GM12878 (cell line): ENCODE measurements around the gene EIF3B. TPM values are rescaled to one million over a fixed set of nuclear protein-coding genes. Genes with fewer than 3 reads are reported as not detected.

Experiments
- CHD2 ChIP-seq: IDR thresholded peaks from 2 replicates; pipeline ENCODE4 v1.6.1; 2011; ENCODE audit warnings: low read depth, low read length, improper control_type of control experiment, borderline replicate concordance
- CREB1 ChIP-seq: IDR thresholded peaks from 2 replicates; pipeline ENCODE4 v1.6.1; 2012; ENCODE audit warnings: low read depth, mild to moderate bottlenecking, inconsistent platforms
- JUND ChIP-seq: IDR thresholded peaks from 2 replicates; pipeline ENCODE4 v1.6.1; 2012; ENCODE audit warnings: low read depth, mild to moderate bottlenecking, low read length, improper control_type of control experiment, moderate library complexity
- NFIC ChIP-seq: IDR thresholded peaks from 2 replicates; pipeline ENCODE4 v1.6.1; 2012; ENCODE audit warnings: low read depth, mild to moderate bottlenecking, inconsistent platforms, low read length, moderate library complexity
- POU2F2 ChIP-seq: IDR thresholded peaks from 3 replicates; pipeline ENCODE4 v1.6.1; 2011; ENCODE audit warnings: low read depth, mild to moderate bottlenecking, low read length, borderline replicate concordance
- SMAD5 ChIP-seq: IDR thresholded peaks from 2 replicates; pipeline ENCODE4 v1.6.1; 2016; ENCODE audit warnings: antibody characterized with exemption, low read depth
- SREBF2 ChIP-seq: IDR thresholded peaks from 2 replicates; pipeline ENCODE4 v1.6.1; 2012; ENCODE audit warnings: mild to moderate bottlenecking, low read length
- STAT3 ChIP-seq: IDR thresholded peaks from 2 replicates; pipeline ENCODE4 v1.6.1; 2011; ENCODE audit warnings: low read depth, low read length, improper control_type of control experiment
- SUPT20H ChIP-seq: IDR thresholded peaks from 2 replicates; pipeline ENCODE4 v1.6.1; 2011; ENCODE audit warnings: low read depth, mild to moderate bottlenecking, low read length, moderate library complexity, borderline replicate concordance; ENCODE audit not compliant: control insufficient read depth
- TAF1 ChIP-seq: IDR thresholded peaks from 2 replicates; pipeline ENCODE4 v1.6.1; 2011; ENCODE audit warnings: mild to moderate bottlenecking, low read depth, low read length, borderline replicate concordance
- TBL1XR1 ChIP-seq: IDR thresholded peaks from 2 replicates; pipeline ENCODE4 v1.6.1; 2012; ENCODE audit warnings: low read depth, low read length, improper control_type of control experiment
- polyA plus RNA-seq, 11 experiments: library from polyadenylated mRNA; depleted of rRNA in 4 of 11; unstranded in 6 of 11; stranded (reverse) in 5 of 11; fragments of >200 nt; fragmentation: Nextera tagmentation in 4 of 11; fragmentation: Illumina TruSeq in 1 of 11; extraction: Ambion mirVana in 4 of 11; extraction: Trizol in 1 of 11; gene quantifications; 1 replicate in 1 of 11; 2 replicates in 10 of 11; pipeline versions ENCODE4 v1.2.1 to v1.2.3, GENCODE V29; 2011 to 2016; ENCODE audit warnings: inconsistent platforms in 2 of 11, missing spikeins in 2 of 11, low read depth in 1 of 11
- total RNA-seq, 4 experiments: library from RNA; depleted of rRNA in 3 of 4; stranded (reverse); fragments of >200 nt in 3 of 4; fragmentation: Illumina TruSeq in 1 of 4; extraction: Trizol in 1 of 4; gene quantifications; 2 replicates each; pipeline versions ENCODE4 v1.2.1 to v1.2.3, GENCODE V29; 2013 to 2021
- TF ChIP-seq, protein P1 (sequence below): fragments of 450-650 bp; IDR thresholded peaks from 2 replicates; pipeline ENCODE4 v1.6.1; 2017; ENCODE audit warnings: low read depth, mild to moderate bottlenecking, moderate library complexity
- TF ChIP-seq, protein P2 (sequence below): fragments of 450-650 bp; IDR thresholded peaks from 2 replicates; pipeline ENCODE4 v1.6.1; 2017; ENCODE audit warnings: mild to moderate bottlenecking, moderate library complexity
- TF ChIP-seq, protein P3 (sequence below): fragments of 450-650 bp; formaldehyde crosslinking; IDR thresholded peaks from 2 replicates; pipeline ENCODE4 v1.4.0; 2020; ENCODE audit warnings: mild to moderate bottlenecking, moderate library complexity
- TF ChIP-seq, protein P4 (sequence below): IDR thresholded peaks from 2 replicates; pipeline ENCODE4 v1.6.1; 2012; ENCODE audit warnings: low read length, inconsistent platforms
- TF ChIP-seq, protein P5 (sequence below): IDR thresholded peaks from 2 replicates; pipeline ENCODE4 v1.6.1; 2012; ENCODE audit warnings: low read depth, low read length, improper control_type of control experiment

The EIF3B gene
- total and polyA plus RNA-seq, 10 of the 15 experiments (the other 5 are each of a cell fraction or from before 2014, with no cell fraction given) = 17.6 to 275 (median 153) TPM

DNA sequence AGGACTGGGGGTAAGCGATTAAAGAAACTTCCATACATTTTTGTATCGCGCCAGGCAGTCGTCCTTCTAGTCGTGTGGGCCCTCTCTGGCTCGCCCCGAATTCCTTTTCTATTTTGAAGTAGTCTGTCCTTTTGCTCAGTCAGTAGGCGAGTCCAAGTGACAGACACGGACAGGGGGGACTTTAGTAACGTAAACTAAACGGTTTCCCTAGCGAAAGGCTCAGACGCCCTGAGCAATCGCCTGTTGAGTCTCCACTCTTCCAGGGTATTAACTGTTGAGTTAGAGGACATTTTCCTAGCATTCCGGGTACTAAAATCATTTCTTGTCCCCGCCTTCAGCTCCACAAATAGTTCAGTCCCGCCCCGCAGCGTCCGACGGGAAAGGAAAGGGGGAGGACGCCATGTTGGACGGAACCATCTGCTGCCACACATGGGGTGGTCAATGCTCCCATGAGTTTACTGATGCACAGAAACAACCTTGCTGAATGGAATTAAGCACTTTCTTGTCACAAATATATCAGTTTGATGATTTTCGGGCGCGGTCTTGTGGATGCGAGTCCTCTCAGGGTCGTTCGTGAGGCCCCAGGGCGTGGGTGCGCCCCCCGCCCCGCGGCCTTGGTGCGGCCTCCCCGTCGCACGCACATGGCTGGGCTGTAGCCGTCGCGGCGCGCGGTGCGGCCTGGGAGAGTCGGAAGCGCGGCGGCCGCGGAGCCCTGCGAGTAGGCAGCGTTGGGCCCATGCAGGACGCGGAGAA is at the start of gene EIF3B (continued):
- TF ChIP-seq, protein P1, sequence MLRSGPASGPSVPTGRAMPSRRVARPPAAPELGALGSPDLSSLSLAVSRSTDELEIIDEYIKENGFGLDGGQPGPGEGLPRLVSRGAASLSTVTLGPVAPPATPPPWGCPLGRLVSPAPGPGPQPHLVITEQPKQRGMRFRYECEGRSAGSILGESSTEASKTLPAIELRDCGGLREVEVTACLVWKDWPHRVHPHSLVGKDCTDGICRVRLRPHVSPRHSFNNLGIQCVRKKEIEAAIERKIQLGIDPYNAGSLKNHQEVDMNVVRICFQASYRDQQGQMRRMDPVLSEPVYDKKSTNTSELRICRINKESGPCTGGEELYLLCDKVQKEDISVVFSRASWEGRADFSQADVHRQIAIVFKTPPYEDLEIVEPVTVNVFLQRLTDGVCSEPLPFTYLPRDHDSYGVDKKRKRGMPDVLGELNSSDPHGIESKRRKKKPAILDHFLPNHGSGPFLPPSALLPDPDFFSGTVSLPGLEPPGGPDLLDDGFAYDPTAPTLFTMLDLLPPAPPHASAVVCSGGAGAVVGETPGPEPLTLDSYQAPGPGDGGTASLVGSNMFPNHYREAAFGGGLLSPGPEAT = peak; percentile 100
- TF ChIP-seq TAF1 (peak; percentile 93), STAT3 (peak; percentile 34; the same call in 1 of the 2 replicates), CREB1 (peak; percentile 60; the same call in 1 of the 2 replicates), SREBF2 (no peak), CHD2 (peak; percentile 60; the same call in 1 of the 2 replicates), NFIC (peak; percentile 83), POU2F2 (peak; percentile 94), JUND (peak; percentile 97), SUPT20H (no peak), TBL1XR1 (peak; percentile 68; the same call in 1 of the 2 replicates), SMAD5 (no peak)
- TF ChIP-seq, protein P2, sequence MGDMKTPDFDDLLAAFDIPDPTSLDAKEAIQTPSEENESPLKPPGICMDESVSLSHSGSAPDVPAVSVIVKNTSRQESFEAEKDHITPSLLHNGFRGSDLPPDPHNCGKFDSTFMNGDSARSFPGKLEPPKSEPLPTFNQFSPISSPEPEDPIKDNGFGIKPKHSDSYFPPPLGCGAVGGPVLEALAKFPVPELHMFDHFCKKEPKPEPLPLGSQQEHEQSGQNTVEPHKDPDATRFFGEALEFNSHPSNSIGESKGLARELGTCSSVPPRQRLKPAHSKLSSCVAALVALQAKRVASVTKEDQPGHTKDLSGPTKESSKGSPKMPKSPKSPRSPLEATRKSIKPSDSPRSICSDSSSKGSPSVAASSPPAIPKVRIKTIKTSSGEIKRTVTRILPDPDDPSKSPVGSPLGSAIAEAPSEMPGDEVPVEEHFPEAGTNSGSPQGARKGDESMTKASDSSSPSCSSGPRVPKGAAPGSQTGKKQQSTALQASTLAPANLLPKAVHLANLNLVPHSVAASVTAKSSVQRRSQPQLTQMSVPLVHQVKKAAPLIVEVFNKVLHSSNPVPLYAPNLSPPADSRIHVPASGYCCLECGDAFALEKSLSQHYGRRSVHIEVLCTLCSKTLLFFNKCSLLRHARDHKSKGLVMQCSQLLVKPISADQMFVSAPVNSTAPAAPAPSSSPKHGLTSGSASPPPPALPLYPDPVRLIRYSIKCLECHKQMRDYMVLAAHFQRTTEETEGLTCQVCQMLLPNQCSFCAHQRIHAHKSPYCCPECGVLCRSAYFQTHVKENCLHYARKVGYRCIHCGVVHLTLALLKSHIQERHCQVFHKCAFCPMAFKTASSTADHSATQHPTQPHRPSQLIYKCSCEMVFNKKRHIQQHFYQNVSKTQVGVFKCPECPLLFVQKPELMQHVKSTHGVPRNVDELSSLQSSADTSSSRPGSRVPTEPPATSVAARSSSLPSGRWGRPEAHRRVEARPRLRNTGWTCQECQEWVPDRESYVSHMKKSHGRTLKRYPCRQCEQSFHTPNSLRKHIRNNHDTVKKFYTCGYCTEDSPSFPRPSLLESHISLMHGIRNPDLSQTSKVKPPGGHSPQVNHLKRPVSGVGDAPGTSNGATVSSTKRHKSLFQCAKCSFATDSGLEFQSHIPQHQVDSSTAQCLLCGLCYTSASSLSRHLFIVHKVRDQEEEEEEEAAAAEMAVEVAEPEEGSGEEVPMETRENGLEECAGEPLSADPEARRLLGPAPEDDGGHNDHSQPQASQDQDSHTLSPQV = no peak
- TF ChIP-seq, protein P3, sequence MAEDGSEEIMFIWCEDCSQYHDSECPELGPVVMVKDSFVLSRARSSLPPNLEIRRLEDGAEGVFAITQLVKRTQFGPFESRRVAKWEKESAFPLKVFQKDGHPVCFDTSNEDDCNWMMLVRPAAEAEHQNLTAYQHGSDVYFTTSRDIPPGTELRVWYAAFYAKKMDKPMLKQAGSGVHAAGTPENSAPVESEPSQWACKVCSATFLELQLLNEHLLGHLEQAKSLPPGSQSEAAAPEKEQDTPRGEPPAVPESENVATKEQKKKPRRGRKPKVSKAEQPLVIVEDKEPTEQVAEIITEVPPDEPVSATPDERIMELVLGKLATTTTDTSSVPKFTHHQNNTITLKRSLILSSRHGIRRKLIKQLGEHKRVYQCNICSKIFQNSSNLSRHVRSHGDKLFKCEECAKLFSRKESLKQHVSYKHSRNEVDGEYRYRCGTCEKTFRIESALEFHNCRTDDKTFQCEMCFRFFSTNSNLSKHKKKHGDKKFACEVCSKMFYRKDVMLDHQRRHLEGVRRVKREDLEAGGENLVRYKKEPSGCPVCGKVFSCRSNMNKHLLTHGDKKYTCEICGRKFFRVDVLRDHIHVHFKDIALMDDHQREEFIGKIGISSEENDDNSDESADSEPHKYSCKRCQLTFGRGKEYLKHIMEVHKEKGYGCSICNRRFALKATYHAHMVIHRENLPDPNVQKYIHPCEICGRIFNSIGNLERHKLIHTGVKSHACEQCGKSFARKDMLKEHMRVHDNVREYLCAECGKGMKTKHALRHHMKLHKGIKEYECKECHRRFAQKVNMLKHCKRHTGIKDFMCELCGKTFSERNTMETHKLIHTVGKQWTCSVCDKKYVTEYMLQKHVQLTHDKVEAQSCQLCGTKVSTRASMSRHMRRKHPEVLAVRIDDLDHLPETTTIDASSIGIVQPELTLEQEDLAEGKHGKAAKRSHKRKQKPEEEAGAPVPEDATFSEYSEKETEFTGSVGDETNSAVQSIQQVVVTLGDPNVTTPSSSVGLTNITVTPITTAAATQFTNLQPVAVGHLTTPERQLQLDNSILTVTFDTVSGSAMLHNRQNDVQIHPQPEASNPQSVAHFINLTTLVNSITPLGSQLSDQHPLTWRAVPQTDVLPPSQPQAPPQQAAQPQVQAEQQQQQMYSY (CRISPR knock-in tag) = no peak
- TF ChIP-seq, protein P4, sequence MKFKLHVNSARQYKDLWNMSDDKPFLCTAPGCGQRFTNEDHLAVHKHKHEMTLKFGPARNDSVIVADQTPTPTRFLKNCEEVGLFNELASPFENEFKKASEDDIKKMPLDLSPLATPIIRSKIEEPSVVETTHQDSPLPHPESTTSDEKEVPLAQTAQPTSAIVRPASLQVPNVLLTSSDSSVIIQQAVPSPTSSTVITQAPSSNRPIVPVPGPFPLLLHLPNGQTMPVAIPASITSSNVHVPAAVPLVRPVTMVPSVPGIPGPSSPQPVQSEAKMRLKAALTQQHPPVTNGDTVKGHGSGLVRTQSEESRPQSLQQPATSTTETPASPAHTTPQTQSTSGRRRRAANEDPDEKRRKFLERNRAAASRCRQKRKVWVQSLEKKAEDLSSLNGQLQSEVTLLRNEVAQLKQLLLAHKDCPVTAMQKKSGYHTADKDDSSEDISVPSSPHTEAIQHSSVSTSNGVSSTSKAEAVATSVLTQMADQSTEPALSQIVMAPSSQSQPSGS = no peak
- TF ChIP-seq, protein P5, sequence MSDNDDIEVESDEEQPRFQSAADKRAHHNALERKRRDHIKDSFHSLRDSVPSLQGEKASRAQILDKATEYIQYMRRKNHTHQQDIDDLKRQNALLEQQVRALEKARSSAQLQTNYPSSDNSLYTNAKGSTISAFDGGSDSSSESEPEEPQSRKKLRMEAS = peak; percentile 97
